Measurements from ENCODE around the gene CFAP91. TPM values are rescaled to one million over a fixed set of nuclear protein-coding genes. Genes with fewer than 3 reads are reported as not detected.

CFAP91 gene
- total and polyA plus RNA-seq, 2 donors (not counting 1 experiment from before 2014, with no cell fraction given) = 0.48 to 6.4 TPM

GRCh38 chr3:119679874-119680273 lies 22.9 kb upstream of the CFAP91 start:
- intact Hi-C loops (cut with micrococcal nuclease) = loop anchor here (5.0 to 10.0 kb wide), 2 partner anchors 98 to 665 kb away; partner anchors contain the start of gene LRRC58
- Histone ChIP-seq H3K4me2 (replicated peaks; ENCODE audit: low read depth, low read length, poor library complexity, severe bottlenecking) (no peak overlapping the region), H3K79me2 (ENCODE audit: control insufficient read depth, insufficient read depth, low read length) (peaks cover 12% of the 10 kb centered on the region), H4K20me1 (ENCODE audit: control insufficient read depth, insufficient read depth, low read length, poor library complexity, severe bottlenecking) (no peaks in the 10 kb centered on the region), H3K9me3 (ENCODE audit: control extremely low read depth in 1 of 3, control insufficient read depth in 2 of 3, insufficient read depth in 1 of 3, low read length in 2 of 3) (peaks cover 0 to 2% (median 0%) of the 10 kb centered on the region in 3 donors), H3K27ac (ENCODE audit: low read length in 2 of 2) (no peak overlapping the region), H3K4me3 (ENCODE audit: control extremely low read depth in 1 of 5, extremely low read depth in 1 of 5, insufficient read depth in 1 of 5, low read depth in 2 of 5, low read length in 4 of 5) (no peak overlapping the region), H3K36me3 (replicated peaks in 1 of 2; ENCODE audit: control extremely low read depth in 1 of 2, control insufficient read depth in 1 of 2, extremely low read depth in 1 of 2, insufficient read depth in 2 of 2, low read length in 1 of 2) (peaks cover 0 to 4% of the 10 kb centered on the region in 2 experiments), H3K27me3 (replicated peaks in 1 of 4; ENCODE audit: control extremely low read depth in 1 of 4, control insufficient read depth in 3 of 4, insufficient read depth in 4 of 4, low read length in 3 of 4) (no peaks in the 10 kb centered on the region), H3K4me1 (ENCODE audit: control insufficient read depth in 2 of 2, insufficient read depth in 2 of 2, low read length in 2 of 2) (peaks cover 17% of the 10 kb centered on the region in 2 donors), H2AFZ (ENCODE audit: insufficient read depth, low read depth, low read length, poor library complexity, severe bottlenecking) (no peak overlapping the region), H3K9ac (ENCODE audit: low read length) (no peak overlapping the region)
- Mint-ChIP-seq H3K27me3 (no peaks in the 10 kb centered on the region), H3K9me3 (ENCODE audit: insufficient read depth) (no peaks in the 10 kb centered on the region), H3K4me1 (peaks cover 25% of the 10 kb centered on the region), H3K4me3 (no peak overlapping the region), H3K27ac (no peak overlapping the region)
- DNase-seq = no peak
- ChIA-PET CTCF (interaction anchor here (0.9 to 5.7 kb wide), 11 partner anchors 42 to 797 kb away, joined by 3 to 101 read pairs (median 7); partner anchors contain the start of gene CD80), POLR2A (no interaction called here)
- ATAC-seq (ENCODE audit: low read depth) = no peak
- no peak for TF ChIP-seq CTCF (IDR thresholded peaks at IDR 0.05)
- no peak for TF ChIP-seq EZH2 (IDR thresholded peaks at IDR 0.05; ENCODE audit: borderline replicate concordance, insufficient read depth, low read depth, low read length, poor library complexity, severe bottlenecking)

DNA sequence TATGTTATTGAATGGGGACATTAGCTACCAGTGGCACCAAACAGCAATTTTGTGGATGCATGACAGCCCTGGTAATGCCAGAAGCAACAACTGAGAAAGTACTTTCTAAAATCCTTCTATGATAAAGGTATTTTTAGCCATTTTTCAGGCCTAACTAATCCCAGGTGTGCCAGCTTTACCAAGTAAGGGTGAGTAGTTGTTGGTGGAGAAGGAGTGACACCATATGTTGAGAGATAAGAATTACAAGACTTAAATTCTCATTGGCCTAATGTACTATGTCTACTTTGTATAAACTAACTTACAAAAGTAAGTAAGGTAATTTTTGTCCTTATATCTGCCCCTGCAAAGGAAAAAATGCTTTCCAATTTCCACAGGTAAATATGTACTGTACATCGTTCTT lies 21.5 kb upstream of the CFAP91 start:
- no peak overlapping the region for H2AFZ ChIP-seq (ENCODE audit: insufficient read depth, low read depth, low read length, poor library complexity, severe bottlenecking)
- WGBS (ENCODE audit: insufficient coverage) = no CpG with 5 or more reads among the region's 1 CpG
- no peak overlapping the region for H3K27ac Mint-ChIP-seq
- ChIA-PET POLR2A (interaction anchor here (0.6 to 1.2 kb wide), 2 partner anchors 163 to 213 kb away, joined by 4 to 5 read pairs; partner anchors contain the start of gene POGLUT1), CTCF (interaction anchor here (0.7 to 5.7 kb wide), 46 partner anchors 9 to 804 kb away, joined by 3 to 101 read pairs (median 5); partner anchors contain the start of genes B4GALT4, CD80, POGLUT1 and TEX55)
- H3K9ac ChIP-seq (ENCODE audit: low read length) = no peak overlapping the region
- H3K27me3 Mint-ChIP-seq = no peaks in the 10 kb centered on the region
- peaks cover 8% of the 10 kb centered on the region in 2 donors for H3K4me1 ChIP-seq (ENCODE audit: control insufficient read depth in 2 of 2, insufficient read depth in 2 of 2, low read length in 2 of 2)
- DNase-seq = peak; percentile 55
- H3K4me3 Mint-ChIP-seq = no peak overlapping the region
- no peak overlapping the region for H3K27ac ChIP-seq (ENCODE audit: low read length in 2 of 2)
- peaks cover 13% of the 10 kb centered on the region for H3K4me1 Mint-ChIP-seq
- ATAC-seq (ENCODE audit: low read depth) = no peak
- H3K36me3 ChIP-seq (replicated peaks in 1 of 2; ENCODE audit: control extremely low read depth in 1 of 2, control insufficient read depth in 1 of 2, extremely low read depth in 1 of 2, insufficient read depth in 2 of 2, low read length in 1 of 2) = no peaks in the 10 kb centered on the region
- H3K4me3 ChIP-seq (ENCODE audit: control extremely low read depth in 1 of 5, extremely low read depth in 1 of 5, insufficient read depth in 1 of 5, low read depth in 2 of 5, low read length in 4 of 5) = no peak overlapping the region
- TF ChIP-seq CTCF (IDR thresholded peaks at IDR 0.05) (peak; percentile 70), EZH2 (IDR thresholded peaks at IDR 0.05; ENCODE audit: borderline replicate concordance, insufficient read depth, low read depth, low read length, poor library complexity, severe bottlenecking) (no peak)
- H3K27me3 ChIP-seq (replicated peaks in 1 of 4; ENCODE audit: control extremely low read depth in 1 of 4, control insufficient read depth in 3 of 4, insufficient read depth in 4 of 4, low read length in 3 of 4) = no peaks in the 10 kb centered on the region
- H4K20me1 ChIP-seq (ENCODE audit: control insufficient read depth, insufficient read depth, low read length, poor library complexity, severe bottlenecking) = no peaks in the 10 kb centered on the region
- peaks cover 5% of the 10 kb centered on the region for H3K79me2 ChIP-seq (ENCODE audit: control insufficient read depth, insufficient read depth, low read length)
- no peaks in the 10 kb centered on the region for H3K9me3 Mint-ChIP-seq (ENCODE audit: insufficient read depth)
- intact Hi-C loops (cut with micrococcal nuclease) = loop anchor here (1.0 kb wide), 4 partner anchors 156 to 406 kb away; partner anchors contain the start of genes POGLUT1 and TMEM39A
- peaks cover 0 to 2% (median 0%) of the 10 kb centered on the region in 3 donors for H3K9me3 ChIP-seq (ENCODE audit: control extremely low read depth in 1 of 3, control insufficient read depth in 2 of 3, insufficient read depth in 1 of 3, low read length in 2 of 3)
- no peak overlapping the region for H3K4me2 ChIP-seq (replicated peaks; ENCODE audit: low read depth, low read length, poor library complexity, severe bottlenecking)
